Left ventricle myocardium inferior (tissue), 1 donor: Measurements from ENCODE around the gene MPND. TPM values are rescaled to one million over a fixed set of nuclear protein-coding genes. Genes with fewer than 3 reads are reported as not detected.

Source experiments
- DNase-seq: peaks from one replicate; pipeline ENCODE4 v3.0.0-alpha.2; 2020
- H3K27ac ChIP-seq: fragments of 200-600 bp; replicated peaks from 2 replicates; pipeline ENCODE4 v1.8.0; 2021
- H3K27me3 ChIP-seq: fragments of 200-600 bp; 2 replicates; pipeline ENCODE4 v1.8.0; 2021; ENCODE audit warnings: low read depth
- H3K36me3 ChIP-seq: fragments of 200-600 bp; 2 replicates; pipeline ENCODE4 v1.8.0; 2021
- H3K4me1 ChIP-seq: fragments of 200-600 bp; 2 replicates; pipeline ENCODE4 v1.8.0; 2021
- H3K4me3 ChIP-seq: fragments of 200-600 bp; 2 replicates; pipeline ENCODE4 v1.8.0; 2021; ENCODE audit warnings: mild to moderate bottlenecking, moderate library complexity
- H3K9me3 ChIP-seq: fragments of 200-600 bp; replicated peaks from 2 replicates; pipeline ENCODE4 v1.8.0; 2021
- intact Hi-C: fragments of 100-400 bp; cut with micrococcal nuclease; formaldehyde crosslinking; loops from one replicate; pipeline ENCODE4 v1.11.0; 2022
- total RNA-seq: library from RNA; stranded (reverse); fragmentation: NEBNext Ultra II Directional; extraction: Animal tissue kit (Norgen Biotek cat#: 25700); gene quantifications from one replicate; pipeline ENCODE4 v1.2.1, GENCODE V29; 2021
- TF ChIP-seq, protein P1 (sequence below): fragments of 200-600 bp; IDR thresholded peaks from 2 replicates; pipeline ENCODE4 v1.8.0; 2021; ENCODE audit warnings: antibody characterized with exemption, mild to moderate bottlenecking, borderline replicate concordance
- donor health status: DM: no; HTN: yes; CAD: no; lungs with severe emphysema.

The MPND gene
- total RNA-seq, 1 donor from 2014 or later: 19.2 TPM

- no peaks in the 10 kb centered on the region for H3K27me3 ChIP-seq
- no peaks in the 10 kb centered on the region for H3K9me3 ChIP-seq
- H3K36me3 ChIP-seq: no peaks in the 10 kb centered on the region
- peaks cover 24% of the 10 kb centered on the region for H3K4me1 ChIP-seq
- peak overlapping the region; percentile 62 for H3K4me3 ChIP-seq
- intact Hi-C loops: no loop called here
- TF ChIP-seq, protein P1, sequence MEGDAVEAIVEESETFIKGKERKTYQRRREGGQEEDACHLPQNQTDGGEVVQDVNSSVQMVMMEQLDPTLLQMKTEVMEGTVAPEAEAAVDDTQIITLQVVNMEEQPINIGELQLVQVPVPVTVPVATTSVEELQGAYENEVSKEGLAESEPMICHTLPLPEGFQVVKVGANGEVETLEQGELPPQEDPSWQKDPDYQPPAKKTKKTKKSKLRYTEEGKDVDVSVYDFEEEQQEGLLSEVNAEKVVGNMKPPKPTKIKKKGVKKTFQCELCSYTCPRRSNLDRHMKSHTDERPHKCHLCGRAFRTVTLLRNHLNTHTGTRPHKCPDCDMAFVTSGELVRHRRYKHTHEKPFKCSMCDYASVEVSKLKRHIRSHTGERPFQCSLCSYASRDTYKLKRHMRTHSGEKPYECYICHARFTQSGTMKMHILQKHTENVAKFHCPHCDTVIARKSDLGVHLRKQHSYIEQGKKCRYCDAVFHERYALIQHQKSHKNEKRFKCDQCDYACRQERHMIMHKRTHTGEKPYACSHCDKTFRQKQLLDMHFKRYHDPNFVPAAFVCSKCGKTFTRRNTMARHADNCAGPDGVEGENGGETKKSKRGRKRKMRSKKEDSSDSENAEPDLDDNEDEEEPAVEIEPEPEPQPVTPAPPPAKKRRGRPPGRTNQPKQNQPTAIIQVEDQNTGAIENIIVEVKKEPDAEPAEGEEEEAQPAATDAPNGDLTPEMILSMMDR: no peak
- H3K27ac ChIP-seq: peak overlapping the region; percentile 52
- DNase-seq: no peak
These were observed 5.4 kb upstream of the MPND start for GRCh38 chr19:4337906-4338440.

GRCh38 chr19:4338441-4339355 is 4.7 kb upstream of the MPND start, which contains the start of gene STAP2:
Gene STAP2, minus strand, starts transcription at chr19:4338827. Its CDS starts 74 bp downstream, at chr19:4338753.
- TF ChIP-seq, protein P1: no peak
- peak within 1 kb of the TSS; percentile 62 for H3K4me3 ChIP-seq
- no peaks in the 10 kb centered on the region for H3K9me3 ChIP-seq
- intact Hi-C loops: no loop called here
- no peaks in the 10 kb centered on the region for H3K27me3 ChIP-seq
- H3K27ac ChIP-seq: peak within 1 kb of the TSS; percentile 52
- H3K36me3 ChIP-seq: no peaks in the 10 kb centered on the region
- H3K4me1 ChIP-seq: peaks cover 27% of the 10 kb centered on the region
- no peak for DNase-seq

GRCh38 chr19:4342314-4342614 is 1.1 kb upstream of the MPND start:
- intact Hi-C loops: no loop called here
- TF ChIP-seq, protein P1: no peak
- DNase-seq: no peak
- Histone ChIP-seq H3K36me3 (peaks cover 12% of the 10 kb centered on the region), H3K4me1 (peaks cover 34% of the 10 kb centered on the region), H3K27me3 (no peaks in the 10 kb centered on the region), H3K27ac (peak overlapping the region; percentile 98), H3K9me3 (no peaks in the 10 kb centered on the region), H3K4me3 (peak overlapping the region; percentile 86)

GRCh38 chr19:4342615-4343369 is 570 bp upstream of the MPND start:
- DNase-seq: peak; percentile 95

More at GRCh38 chr19:4342615-4343369, 570 bp upstream of the MPND start:
- Histone ChIP-seq H3K9me3 (no peaks in the 10 kb centered on the region), H3K4me3 (peak overlapping the region; percentile 86), H3K4me1 (peaks cover 32% of the 10 kb centered on the region), H3K27me3 (no peaks in the 10 kb centered on the region), H3K27ac (peak overlapping the region; percentile 98), H3K36me3 (peaks cover 13% of the 10 kb centered on the region)
- TF ChIP-seq, protein P1: peak; percentile 37
- intact Hi-C loops: no loop called here
